ENCODE data around the gene SLC6A19.

SLC6A19 gene

DNA sequence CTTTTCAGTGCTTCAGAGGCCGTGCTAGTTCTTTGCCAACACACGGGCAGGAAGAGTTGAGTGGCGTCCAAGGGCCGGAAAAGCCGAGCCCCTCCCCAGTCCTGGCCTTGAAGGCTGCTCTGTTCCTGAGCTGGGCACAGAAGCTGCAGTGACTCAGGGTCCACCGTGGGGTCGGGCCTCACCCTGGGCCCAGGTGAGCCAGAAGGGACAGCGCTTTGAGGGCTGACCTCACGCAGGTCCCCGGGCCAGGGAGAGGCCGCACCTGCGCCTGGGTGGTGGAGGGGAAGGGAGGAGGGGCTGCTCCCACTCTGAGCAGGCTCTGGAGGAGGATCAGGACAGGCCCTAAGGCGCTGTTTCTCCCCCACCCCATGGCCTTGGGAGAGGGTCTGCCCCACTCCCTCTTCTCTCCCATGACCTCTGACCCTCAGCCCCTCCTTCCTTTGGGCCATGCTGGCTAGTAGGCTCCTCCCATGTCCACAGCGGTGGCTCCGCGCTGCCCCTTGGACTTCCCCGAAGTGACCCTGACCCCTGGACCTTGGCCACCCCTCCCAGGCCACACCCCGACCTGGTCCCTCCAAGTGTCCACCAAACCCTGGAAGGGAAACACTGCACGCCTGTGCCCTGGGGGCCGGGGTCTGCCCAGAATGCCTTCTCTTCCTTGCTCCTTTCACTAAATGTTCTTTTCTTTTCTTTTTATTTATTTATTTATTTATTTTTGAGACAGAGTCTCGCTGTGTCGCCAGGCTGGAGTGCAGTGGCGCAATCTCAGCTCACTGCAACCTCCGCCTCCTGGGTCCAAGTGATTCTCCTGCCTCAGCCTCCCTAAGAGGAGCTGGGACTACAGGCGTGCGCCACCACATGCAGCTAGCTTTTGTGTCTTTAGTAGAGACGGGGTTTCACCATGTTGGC is 19.7 kb upstream of the SLC6A19 start:
- H3K9me3 ChIP-seq (ENCODE audit: severe bottlenecking), result no peaks in the 10 kb centered on the region
- TF ChIP-seq, protein P1, sequence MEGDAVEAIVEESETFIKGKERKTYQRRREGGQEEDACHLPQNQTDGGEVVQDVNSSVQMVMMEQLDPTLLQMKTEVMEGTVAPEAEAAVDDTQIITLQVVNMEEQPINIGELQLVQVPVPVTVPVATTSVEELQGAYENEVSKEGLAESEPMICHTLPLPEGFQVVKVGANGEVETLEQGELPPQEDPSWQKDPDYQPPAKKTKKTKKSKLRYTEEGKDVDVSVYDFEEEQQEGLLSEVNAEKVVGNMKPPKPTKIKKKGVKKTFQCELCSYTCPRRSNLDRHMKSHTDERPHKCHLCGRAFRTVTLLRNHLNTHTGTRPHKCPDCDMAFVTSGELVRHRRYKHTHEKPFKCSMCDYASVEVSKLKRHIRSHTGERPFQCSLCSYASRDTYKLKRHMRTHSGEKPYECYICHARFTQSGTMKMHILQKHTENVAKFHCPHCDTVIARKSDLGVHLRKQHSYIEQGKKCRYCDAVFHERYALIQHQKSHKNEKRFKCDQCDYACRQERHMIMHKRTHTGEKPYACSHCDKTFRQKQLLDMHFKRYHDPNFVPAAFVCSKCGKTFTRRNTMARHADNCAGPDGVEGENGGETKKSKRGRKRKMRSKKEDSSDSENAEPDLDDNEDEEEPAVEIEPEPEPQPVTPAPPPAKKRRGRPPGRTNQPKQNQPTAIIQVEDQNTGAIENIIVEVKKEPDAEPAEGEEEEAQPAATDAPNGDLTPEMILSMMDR (IDR thresholded peaks at IDR 0.05; ENCODE audit: poor library complexity, severe bottlenecking), result no peak
- H3K36me3 ChIP-seq (ENCODE audit: low read depth), result no peaks in the 10 kb centered on the region
- peak; percentile 63 for DNase-seq (ENCODE audit: low spot score)
- H3K27me3 ChIP-seq (ENCODE audit: insufficient read depth, poor library complexity, severe bottlenecking), result no peaks in the 10 kb centered on the region
- no peak overlapping the region for H3K4me3 ChIP-seq (ENCODE audit: severe bottlenecking)
- ATAC-seq (ENCODE audit: low read depth), result no peak
- no peaks in the 10 kb centered on the region for H3K4me1 ChIP-seq (ENCODE audit: insufficient read depth, poor library complexity, severe bottlenecking)
- H3K27ac ChIP-seq (ENCODE audit: poor library complexity, severe bottlenecking), result no peak overlapping the region

DNA sequence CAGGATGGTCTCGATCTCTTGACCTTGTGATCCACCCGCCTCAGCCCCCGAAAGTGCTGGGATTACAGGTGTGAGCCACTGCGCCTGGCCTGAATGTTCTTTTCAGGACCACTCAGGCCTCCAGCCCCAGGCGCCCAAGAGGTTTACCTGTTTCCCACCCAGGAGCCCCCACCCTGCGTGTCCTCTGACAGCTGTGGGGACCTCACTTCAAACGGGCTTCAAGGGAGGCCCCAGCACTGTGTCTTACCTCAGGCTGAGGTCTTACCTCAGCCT is 19.1 kb upstream of the SLC6A19 start:
- H3K27me3 ChIP-seq (ENCODE audit: insufficient read depth, poor library complexity, severe bottlenecking), result no peaks in the 10 kb centered on the region
- H3K4me1 ChIP-seq (ENCODE audit: insufficient read depth, poor library complexity, severe bottlenecking), result no peaks in the 10 kb centered on the region
- H3K36me3 ChIP-seq (ENCODE audit: low read depth), result no peaks in the 10 kb centered on the region
- no peak overlapping the region for H3K27ac ChIP-seq (ENCODE audit: poor library complexity, severe bottlenecking)
- H3K9me3 ChIP-seq (ENCODE audit: severe bottlenecking), result no peaks in the 10 kb centered on the region
- no peak overlapping the region for H3K4me3 ChIP-seq (ENCODE audit: severe bottlenecking)
- DNase-seq (ENCODE audit: low spot score) (no peak), ATAC-seq (ENCODE audit: low read depth) (no peak)
- TF ChIP-seq, protein P1 (IDR thresholded peaks at IDR 0.05; ENCODE audit: poor library complexity, severe bottlenecking), result no peak

DNA sequence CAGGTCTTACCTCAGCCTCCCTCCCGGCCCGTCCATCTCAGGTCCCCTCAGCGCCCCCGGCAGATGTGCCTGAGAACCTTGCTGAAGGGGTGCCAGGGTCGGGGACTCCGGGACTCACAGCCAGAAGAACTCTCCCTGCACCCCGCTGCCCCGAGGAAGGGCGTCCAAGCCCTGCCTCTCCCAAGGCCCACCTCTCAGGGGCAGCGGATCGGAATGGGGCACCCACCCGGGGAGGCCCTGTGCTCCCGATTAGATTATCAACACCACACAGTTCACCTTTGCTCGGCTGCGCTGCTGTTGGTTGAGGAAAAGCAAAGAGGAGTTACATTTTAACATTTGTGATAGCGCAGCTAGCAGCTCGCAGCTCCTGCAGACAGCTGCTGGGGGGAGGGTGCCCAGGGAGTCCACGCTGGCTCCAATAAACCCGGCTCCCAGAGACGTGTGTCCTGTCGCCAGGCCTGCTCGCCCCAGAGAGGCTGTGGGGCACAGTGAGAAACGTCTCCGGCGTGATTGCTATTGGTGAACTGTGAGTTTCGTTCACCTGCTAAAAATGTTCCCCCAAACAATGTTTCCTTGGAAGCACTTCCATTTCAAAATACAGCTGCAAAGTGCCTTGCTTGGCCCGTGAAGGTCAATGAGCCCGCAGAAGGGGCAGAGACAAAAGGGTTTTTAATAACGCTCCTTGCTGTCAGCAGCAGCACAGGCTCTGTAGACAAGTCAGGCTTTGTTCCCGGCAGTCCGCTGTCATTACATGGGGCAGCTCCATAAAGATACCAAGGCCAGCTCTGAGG is 18.6 kb upstream of the SLC6A19 start:
- DNase-seq (ENCODE audit: low spot score), result peak; percentile 56

DNA sequence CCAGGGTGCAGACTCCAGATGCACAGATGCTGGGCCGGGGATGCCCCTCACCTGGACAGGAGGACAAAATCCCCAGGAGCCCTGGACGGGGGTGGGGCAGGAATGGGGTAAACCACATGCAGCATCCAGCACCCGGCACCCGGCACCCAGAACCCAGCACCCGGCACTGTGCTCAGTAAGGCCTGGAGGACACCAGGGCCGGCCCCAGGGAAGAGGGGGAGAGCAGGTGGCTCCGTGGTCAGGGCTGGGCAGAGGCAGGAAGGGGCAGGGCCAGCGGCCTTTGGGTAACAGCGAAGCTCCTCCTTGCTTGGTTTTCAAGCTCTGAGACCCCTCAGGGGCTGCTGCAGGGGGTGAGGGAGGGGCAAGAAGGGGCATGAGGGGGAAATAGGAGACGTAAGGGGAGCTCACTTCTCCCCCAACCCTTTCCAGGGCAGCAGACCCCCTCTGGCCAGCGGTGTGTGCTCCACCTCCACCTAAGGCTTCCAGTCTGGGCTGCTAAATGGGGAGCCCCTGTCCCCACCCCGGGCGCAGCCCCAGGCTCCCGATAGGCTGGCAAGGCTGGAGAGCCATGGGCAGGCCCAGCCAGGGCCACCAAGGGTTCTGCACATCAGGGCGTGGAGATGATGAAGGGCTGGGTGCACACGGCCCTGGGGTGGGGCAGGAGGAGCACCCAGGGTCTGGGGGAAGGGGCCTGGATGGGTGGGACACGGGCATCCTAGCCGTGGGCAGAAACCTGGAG is 17.8 kb upstream of the SLC6A19 start:
- DNase-seq (ENCODE audit: low spot score) (peak; percentile 66), ATAC-seq (ENCODE audit: low read depth) (no peak)
- TF ChIP-seq, protein P1 (IDR thresholded peaks at IDR 0.05; ENCODE audit: poor library complexity, severe bottlenecking), result no peak
- H3K27me3 ChIP-seq (ENCODE audit: insufficient read depth, poor library complexity, severe bottlenecking), result peaks cover 7% of the 10 kb centered on the region
- no peak overlapping the region for H3K27ac ChIP-seq (ENCODE audit: poor library complexity, severe bottlenecking)
- H3K4me3 ChIP-seq (ENCODE audit: severe bottlenecking), result no peak overlapping the region
- H3K4me1 ChIP-seq (ENCODE audit: insufficient read depth, poor library complexity, severe bottlenecking), result no peaks in the 10 kb centered on the region
- no peaks in the 10 kb centered on the region for H3K9me3 ChIP-seq (ENCODE audit: severe bottlenecking)
- H3K36me3 ChIP-seq (ENCODE audit: low read depth), result no peaks in the 10 kb centered on the region

More for the DNA sequence above, 18.6 kb upstream of the SLC6A19 start:
- Histone ChIP-seq H3K36me3 (ENCODE audit: low read depth) (no peaks in the 10 kb centered on the region), H3K9me3 (ENCODE audit: severe bottlenecking) (no peaks in the 10 kb centered on the region), H3K4me1 (ENCODE audit: insufficient read depth, poor library complexity, severe bottlenecking) (no peaks in the 10 kb centered on the region), H3K4me3 (ENCODE audit: severe bottlenecking) (no peak overlapping the region), H3K27ac (ENCODE audit: poor library complexity, severe bottlenecking) (no peak overlapping the region), H3K27me3 (ENCODE audit: insufficient read depth, poor library complexity, severe bottlenecking) (no peaks in the 10 kb centered on the region)
- TF ChIP-seq, protein P1 (IDR thresholded peaks at IDR 0.05; ENCODE audit: poor library complexity, severe bottlenecking), result no peak
- no peak for ATAC-seq (ENCODE audit: low read depth)

All from RWPE2 (cell line).